Stimulated activated CD8-positive, alpha-beta memory T cell treated with anti-CD3 and anti-CD28 coated beads, Interleukin-15, amount 100 ng/mL, for 48 hours (primary cell): ENCODE results near the gene RPRD1B.

Source experiments
- DNase-seq, 2 donors: peaks; one replicate each; pipeline ENCODE4 v3.0.0-alpha.2; 2020; ENCODE audit warnings: low read depth in 2 of 2

The RPRD1B gene

DNA sequence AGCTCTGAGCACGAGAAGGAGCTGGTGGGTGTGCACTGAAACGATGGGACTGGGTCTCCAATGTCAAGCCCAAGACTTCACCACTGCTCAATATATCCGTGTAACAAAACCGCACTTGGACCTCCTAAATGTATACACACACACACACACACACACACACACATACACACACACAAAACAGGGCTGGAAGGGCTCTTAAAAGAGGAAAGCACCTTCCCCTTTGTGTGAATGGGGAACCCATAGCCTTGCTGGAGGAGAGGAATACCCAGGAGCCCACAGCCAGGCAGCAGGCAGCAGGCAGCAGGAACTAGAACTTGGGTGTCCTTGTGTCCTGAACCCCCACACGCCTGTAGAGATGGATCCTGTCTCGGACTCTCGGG lies 101.7 kb downstream of the RPRD1B start:
- DNase-seq = no peak

DNA sequence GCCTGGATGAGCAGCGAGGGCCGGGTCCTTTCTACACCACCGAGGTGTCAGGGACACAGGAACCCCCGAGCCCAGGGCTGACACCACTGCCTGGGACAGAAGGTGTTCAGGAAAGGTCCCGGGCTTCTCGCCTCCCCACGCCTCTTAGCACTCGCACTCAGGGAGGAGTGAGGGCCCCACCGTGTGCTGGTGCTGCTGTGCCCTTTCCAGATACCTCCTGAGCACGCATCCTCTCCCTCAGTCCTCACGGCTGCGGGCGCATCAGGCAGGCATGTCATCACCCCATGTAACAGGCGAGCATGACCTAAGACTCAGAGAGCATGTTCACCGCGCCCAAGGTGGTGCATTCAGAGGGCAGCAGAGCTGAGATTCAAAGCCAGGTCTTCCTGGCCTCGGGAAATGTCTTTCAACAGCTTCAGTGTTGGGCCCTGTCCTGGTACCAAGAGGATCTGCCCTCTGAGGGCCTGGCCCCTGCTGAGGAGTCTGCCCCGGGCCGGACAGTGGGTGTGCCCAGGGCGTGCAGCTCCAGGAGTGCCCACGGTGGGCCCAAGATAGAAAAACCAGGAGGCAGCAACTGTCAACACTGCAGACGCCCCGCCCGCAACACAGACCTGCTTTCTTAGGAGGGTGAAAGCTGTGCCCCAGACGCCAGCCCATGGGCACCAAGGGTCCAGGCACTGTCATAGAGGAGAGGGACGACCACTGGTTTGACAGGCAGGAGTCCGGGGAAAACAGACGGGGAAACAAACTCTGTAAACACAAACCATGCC lies 102.3 kb downstream of the RPRD1B start:
- DNase-seq = no peak

DNA sequence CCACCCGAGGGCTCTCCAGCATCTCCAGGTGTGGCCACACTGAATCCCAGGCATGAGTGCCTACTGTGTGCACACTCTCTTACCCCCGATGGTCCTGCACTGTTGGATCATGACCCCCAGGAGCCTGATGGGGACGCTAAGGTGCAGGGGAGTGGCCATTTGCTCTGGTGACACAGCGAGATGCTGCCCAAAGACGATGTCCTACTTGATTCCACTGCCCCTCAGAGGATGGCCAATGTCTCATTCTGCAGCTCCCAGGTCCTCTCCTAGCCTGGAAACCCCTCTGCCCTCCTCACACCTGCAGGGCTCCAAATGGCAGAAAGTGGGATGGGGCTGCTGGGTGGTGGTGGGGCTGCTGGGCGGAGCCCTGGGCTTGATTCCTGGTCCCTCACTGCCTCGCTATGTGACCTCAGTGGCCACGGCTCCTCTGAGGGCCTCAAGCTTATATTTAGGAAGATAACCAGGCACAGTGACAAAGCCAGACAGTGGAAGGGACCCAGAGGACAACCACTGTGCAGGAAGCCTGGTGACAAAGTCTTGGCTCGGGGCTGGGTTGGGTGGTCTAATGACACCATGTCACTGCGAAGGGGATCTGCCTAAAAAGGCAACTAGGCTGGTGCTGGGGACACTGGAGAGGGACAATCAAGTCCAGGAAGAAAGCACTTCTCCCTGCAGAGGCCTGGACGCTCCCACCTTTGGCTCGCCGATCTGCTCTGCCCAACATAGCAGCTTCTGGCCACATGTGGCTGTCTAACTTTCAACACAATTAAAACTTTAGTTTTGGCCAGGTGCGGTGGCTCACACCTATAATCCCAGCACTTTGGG lies 103.1 kb downstream of the RPRD1B start:
- no peak for DNase-seq

- no peak for DNase-seq
Observed at GRCh38 chr20:38137441-38138037, 104.0 kb downstream of the RPRD1B start.

GRCh38 chr20:38138086-38138778 lies 104.7 kb downstream of the RPRD1B start:
- DNase-seq = no peak

GRCh38 chr20:38139156-38139912 lies 105.8 kb downstream of the RPRD1B start:
- DNase-seq = no peak

GRCh38 chr20:38139977-38140753 lies 106.6 kb downstream of the RPRD1B start:
- DNase-seq = no peak

DNA sequence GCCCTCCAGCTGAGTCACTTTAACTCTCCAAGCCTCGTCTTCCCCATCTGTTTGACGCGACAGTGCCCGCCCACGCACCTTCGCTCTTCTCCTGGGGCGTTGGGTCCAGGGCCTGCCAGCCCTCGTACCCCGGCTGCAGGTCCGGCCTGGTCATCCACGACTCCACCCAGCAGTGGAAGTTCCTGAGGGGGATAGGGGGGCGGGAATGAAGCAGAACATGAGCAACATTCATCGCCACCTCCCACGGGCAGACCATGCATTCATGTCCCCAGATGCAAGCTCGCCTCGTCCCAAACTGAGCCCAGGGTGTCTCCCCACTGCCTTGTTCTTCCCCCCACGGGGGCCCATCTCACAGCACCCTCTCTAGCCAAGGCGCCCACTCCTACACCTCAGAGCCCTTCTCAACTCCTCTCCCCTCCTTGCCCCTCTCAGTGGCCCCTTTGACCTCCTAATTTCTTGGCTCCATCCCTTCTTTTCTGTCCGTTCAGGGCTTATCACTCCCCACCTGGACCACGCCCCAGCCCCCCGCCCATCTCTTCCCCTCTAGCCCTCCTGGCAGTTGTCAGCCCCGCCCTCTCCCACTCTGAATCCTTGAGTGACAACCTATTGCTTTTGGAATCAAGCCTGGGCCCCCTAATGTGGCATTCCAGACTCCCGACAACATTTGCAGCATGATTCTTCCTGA lies 107.8 kb downstream of the RPRD1B start:
- no peak for DNase-seq
